GM18499 (cell line): ENCODE data around the gene NMRK2.
"Not testable (repeated sequence)": the region's sequence is repeated elsewhere in the genome, so short reads cannot be mapped to it uniquely, and the experiment has no call there.

Experiments
- ATAC-seq: cut with Tn5 transposase; IDR thresholded peaks from one replicate; pipeline ENCODE4 v1.9.1; 2021; ENCODE audit warnings: moderate number of reproducible peaks; ENCODE audit not compliant: insufficient read depth, unreplicated experiment

NMRK2 gene

GRCh38 chr19:3931041-3931440, 1.8 kb upstream of the NMRK2 start:
- ATAC-seq = no peak

DNA sequence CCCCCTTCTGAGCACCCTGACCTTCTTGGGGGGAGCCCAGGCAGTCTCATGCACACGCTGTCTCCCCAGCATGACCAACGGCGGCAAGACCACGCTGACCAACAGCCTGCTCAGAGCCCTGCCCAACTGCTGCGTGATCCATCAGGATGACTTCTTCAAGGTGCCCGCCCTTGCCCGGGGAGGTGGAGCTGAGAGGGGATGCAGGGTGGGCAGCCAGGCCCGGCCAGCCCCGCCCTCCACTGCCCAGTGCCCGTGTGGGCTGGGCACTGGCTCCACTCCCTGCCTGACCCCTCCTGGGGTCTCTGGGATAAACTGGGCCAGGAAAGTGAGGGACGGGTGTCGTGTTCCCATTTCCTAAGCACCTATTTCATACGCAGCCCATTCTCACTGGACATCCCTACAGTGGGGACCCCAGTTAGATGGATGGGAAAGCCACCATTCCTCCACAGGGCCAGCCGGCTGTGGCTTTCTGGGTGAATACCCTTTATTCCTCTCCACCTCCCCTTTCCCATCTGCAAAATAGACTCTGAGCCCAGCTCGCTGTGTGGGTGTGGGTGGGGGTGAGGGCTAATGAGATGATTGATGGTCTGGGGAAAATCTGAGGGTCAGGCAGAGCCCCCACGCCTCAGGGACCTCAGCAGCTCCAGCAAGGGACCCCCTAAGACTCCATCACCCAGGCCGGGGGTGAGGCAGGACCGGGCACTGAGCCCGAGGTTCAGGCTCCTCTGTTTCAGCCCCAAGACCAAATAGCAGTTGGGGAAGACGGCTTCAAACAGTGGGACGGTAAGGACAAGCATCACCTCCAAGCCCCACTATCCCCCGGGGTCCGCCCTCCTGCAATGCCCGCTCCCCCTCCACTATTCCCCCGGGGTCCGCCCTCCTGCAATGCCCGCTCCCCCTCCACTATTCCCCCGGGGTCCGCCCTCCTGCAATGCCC, 3.9 kb downstream of the NMRK2 start:
- ATAC-seq = no peak

GRCh38 chr19:3938300-3938950, 5.6 kb downstream of the NMRK2 start:
- ATAC-seq = not testable (repeated sequence)

GRCh38 chr19:3942790-3943409, 10.0 kb downstream of the NMRK2 start:
- no peak for ATAC-seq

- ATAC-seq = no peak
These were observed 11.3 kb downstream of the NMRK2 start for GRCh38 chr19:3944018-3944721.

- ATAC-seq = no peak
These were observed 13.0 kb downstream of the NMRK2 start for GRCh38 chr19:3945838-3946237.

GRCh38 chr19:3947316-3947933, 14.6 kb downstream of the NMRK2 start:
- ATAC-seq = not testable (repeated sequence)

DNA sequence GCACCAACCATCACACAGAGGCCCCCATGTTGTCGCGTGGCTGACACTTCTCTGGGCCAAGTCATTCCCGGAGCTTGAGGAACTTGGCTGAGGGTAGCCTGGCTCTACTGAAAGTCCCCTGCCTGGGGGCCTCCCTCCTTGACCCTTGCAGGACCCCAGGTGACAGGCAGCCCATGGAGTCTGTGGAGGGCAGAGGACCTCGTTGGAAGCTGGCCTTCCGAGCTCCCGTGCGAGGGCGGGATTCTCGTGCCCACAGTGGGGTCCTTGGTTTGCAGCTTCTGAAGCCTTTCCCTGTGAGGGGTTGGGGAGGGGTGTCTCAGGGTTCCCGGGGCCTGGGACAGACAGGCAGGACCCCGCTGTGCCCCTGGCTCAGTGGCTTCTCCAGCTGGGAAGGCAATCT, 16.4 kb downstream of the NMRK2 start:
- ATAC-seq = no peak

DNA sequence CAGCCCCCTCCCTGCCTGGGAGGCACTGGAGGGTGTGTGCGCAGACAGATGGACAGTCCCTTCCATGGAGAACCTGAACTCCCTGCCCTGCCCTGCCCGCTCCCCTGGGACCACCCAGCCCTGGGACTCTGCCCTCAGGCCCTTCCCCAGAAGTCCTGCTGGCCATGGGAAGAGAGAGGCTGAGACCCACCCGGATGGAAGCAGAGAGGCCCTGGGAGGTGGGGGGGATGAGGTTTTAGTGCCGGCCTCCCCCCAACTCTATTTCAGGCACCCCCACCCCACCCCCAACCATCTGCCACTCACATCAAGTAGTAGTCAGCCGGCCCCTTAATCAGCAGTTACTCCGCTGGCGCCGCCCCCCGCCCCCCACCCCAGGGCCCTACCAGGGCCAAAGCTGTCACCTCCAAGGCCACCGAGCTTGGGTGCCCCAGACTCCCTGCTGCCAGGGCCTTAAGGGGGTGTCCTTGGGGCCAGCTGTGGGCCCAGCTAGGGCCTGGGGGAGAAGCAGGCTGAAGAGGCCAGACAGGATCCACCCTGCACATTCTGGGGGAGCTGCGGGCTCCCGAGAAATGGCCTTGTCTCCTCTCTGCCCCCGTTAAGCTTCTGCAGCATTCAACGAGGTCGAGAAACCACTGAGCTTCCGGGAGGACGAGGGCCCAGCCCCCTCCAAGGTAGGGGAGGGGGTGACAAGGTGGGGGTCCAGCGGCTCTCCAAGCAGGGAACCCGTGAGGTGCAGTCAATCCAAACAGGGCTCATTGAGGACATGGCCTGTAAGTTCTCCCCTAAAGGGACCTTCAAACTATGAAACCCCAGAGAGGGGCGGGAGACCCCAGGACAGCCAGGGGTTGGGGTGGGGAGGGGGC, 17.4 kb downstream of the NMRK2 start:
- ATAC-seq = no peak

GRCh38 chr19:3950871-3951861, 18.3 kb downstream of the NMRK2 start:
- ATAC-seq = no peak

GRCh38 chr19:3952755-3953276, 19.9 kb downstream of the NMRK2 start:
- not testable (repeated sequence) for ATAC-seq

DNA sequence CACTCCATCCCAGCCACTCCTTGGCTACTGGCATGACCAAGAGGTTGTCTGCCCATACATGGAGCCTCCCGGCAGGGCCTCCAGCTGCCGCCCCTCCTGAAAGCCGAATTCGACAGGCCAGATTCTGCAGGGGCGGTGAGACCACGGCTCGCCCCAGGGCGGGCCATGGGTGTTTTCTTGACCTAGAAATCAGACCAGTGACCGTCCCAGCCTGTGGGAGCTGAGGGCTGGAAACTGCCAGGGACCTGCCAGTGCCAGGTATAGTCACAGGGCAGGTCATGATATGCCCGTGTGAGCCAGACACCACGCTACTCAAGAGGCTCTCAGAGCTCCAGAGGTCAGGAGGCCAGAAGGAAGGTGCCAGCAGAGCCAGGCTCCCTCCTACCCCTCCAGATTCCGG, 21.2 kb downstream of the NMRK2 start:
- ATAC-seq = no peak

- not testable (repeated sequence) for ATAC-seq
These were observed 22.4 kb downstream of the NMRK2 start for GRCh38 chr19:3955276-3955675.

GRCh38 chr19:3955688-3956087, 22.8 kb downstream of the NMRK2 start:
- ATAC-seq = no peak

- no peak for ATAC-seq
These were observed 26.2 kb downstream of the NMRK2 start for GRCh38 chr19:3958836-3959765.

DNA sequence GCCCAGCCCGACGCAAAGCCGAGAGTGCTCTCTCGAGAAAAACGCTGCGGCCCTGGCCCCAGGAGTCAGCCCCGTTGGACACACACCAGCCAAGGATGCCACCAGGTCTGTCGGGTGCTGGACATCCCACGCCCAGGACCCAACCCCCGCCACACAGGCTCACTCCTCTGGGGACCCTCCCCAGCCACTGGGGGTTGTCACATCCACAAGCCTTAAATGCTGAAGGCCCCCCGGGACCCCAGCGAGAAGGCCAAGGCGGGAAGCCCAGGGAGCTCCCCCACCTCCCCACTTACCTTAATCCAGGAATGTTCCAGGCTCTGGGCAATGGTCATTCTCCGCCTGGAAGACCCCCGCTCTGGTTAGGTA, 26.9 kb downstream of the NMRK2 start:
- no peak for ATAC-seq

DNA sequence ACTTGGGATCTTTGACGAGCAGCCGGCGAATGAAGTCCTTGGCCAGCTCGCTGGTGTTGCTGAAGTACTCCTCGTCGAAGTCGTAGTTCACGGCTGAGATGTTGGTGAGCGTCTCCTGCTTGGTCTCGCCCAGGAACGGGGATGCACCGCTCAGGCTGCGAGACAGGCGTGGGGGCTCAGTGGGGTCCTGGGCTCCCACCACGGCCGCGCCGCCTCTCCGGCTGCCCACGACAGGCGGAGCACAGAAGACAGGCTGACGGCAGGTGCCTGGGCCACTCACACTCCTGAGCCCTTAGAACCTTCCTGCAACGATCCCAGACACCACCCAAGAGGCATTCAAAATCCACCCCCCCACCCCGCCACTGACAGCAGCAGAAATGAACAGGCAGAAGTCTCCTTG, 28.1 kb downstream of the NMRK2 start:
- no peak for ATAC-seq
